Keratinocyte (primary cell): ENCODE data around the gene KDF1. TPM values are rescaled to one million over a fixed set of nuclear protein-coding genes. Genes with fewer than 3 reads are reported as not detected.

Experiments
- DNase-seq: peaks from one replicate; pipeline ENCODE4 v3.0.0-alpha.2; 2011; ENCODE audit warnings: low read depth, missing footprints, low spot score
- FAIRE-seq: peaks from 2 replicates; lab custom pipeline; 2011; peaks lifted over from hg19 to GRCh38; lab: Jason Lieb, UNC
- H2AFZ ChIP-seq: 2 replicates; pipeline ENCODE4 v1.6.0; 2012; ENCODE audit warnings: low read length, control low read depth, inconsistent platforms; ENCODE audit not compliant: control insufficient read depth
- H3K27ac ChIP-seq: 2 replicates; pipeline ENCODE4 v1.5.1; 2011; ENCODE audit warnings: low read length; ENCODE audit not compliant: control insufficient read depth, insufficient read depth
- H3K27me3 ChIP-seq: 3 replicates; pipeline ENCODE4 v1.6.0; 2011; ENCODE audit warnings: low read length; ENCODE audit not compliant: control insufficient read depth, insufficient read depth; ENCODE audit errors: extremely low read depth
- H3K36me3 ChIP-seq, 2 experiments: 2 replicates in 1 of 2; 3 replicates in 1 of 2; pipeline ENCODE4 v1.5.1; 2011; ENCODE audit warnings: low read length in 2 of 2, mild to moderate bottlenecking in 1 of 2; ENCODE audit not compliant: control insufficient read depth in 2 of 2, insufficient read depth in 2 of 2; ENCODE audit errors: extremely low read depth in 1 of 2
- H3K4me1 ChIP-seq: 3 replicates; pipeline ENCODE4 v1.5.1; 2011; ENCODE audit warnings: low read length; ENCODE audit not compliant: control insufficient read depth, insufficient read depth; ENCODE audit errors: extremely low read depth
- H3K4me2 ChIP-seq: 3 replicates; pipeline ENCODE4 v1.6.0; 2011; ENCODE audit warnings: low read depth, low read length; ENCODE audit not compliant: control insufficient read depth, insufficient read depth; ENCODE audit errors: extremely low read depth
- H3K4me3 ChIP-seq, 3 experiments: fragments of 200-600 bp in 1 of 3; sonication (generic) in 1 of 3; 2 replicates in 2 of 3; 3 replicates in 1 of 3; pipeline ENCODE4 v1.5.1; 2011 to 2016; ENCODE audit warnings: low read length in 3 of 3, mild to moderate bottlenecking in 3 of 3, control low read depth in 2 of 3, inconsistent platforms in 1 of 3, low read depth in 1 of 3, mixed read lengths in 1 of 3, mixed run types in 1 of 3, moderate library complexity in 1 of 3; ENCODE audit not compliant: control insufficient read depth in 2 of 3, insufficient read depth in 2 of 3; ENCODE audit errors: extremely low read depth in 1 of 3
- H3K79me2 ChIP-seq: 2 replicates; pipeline ENCODE4 v1.6.0; 2012; ENCODE audit warnings: low read length; ENCODE audit not compliant: control insufficient read depth, insufficient read depth
- H3K9ac ChIP-seq: 3 replicates; pipeline ENCODE4 v1.6.0; 2011; ENCODE audit warnings: low read length; ENCODE audit not compliant: control insufficient read depth, insufficient read depth; ENCODE audit errors: extremely low read depth
- H3K9me1 ChIP-seq: 3 replicates; pipeline ENCODE4 v1.6.0; 2011; ENCODE audit warnings: low read length; ENCODE audit not compliant: control insufficient read depth, insufficient read depth; ENCODE audit errors: extremely low read depth
- H3K9me3 ChIP-seq: 2 replicates; pipeline ENCODE4 v1.5.1; 2012; ENCODE audit warnings: low read depth, low read length; ENCODE audit not compliant: control insufficient read depth
- H4K20me1 ChIP-seq: 3 replicates; pipeline ENCODE4 v1.6.0; 2011; ENCODE audit warnings: low read length; ENCODE audit not compliant: control insufficient read depth, insufficient read depth; ENCODE audit errors: extremely low read depth
- EZH2 ChIP-seq: IDR thresholded peaks from one replicate; pipeline ENCODE4 v1.6.1; 2012; ENCODE audit warnings: inconsistent platforms, mild to moderate bottlenecking, low read length, moderate library complexity
- dilution Hi-C: fragments of 300-500 bp; cut with MboI; formaldehyde crosslinking; loops from one replicate; pipeline ENCODE4 v1.7.0; 2020; ENCODE audit warnings: low sequenced_read_pairs; ENCODE audit not compliant: extremely low pct_ligation_motif_present
- polyA plus RNA-seq, 5 experiments: library from polyadenylated mRNA; depleted of rRNA in 3 of 5; stranded (reverse) in 3 of 5; stranded (forward) in 1 of 5; unstranded in 1 of 5; fragments of >200 nt; gene quantifications; 1 replicate in 1 of 5; 2 replicates in 3 of 5; 3 replicates in 1 of 5; pipeline versions ENCODE4 v1.2.1 to v1.2.3, GENCODE V29; 2011 to 2012; ENCODE audit warnings: missing spikeins in 2 of 5, low read depth in 1 of 5, low replicate concordance in 1 of 5
- TF ChIP-seq, protein P1 (sequence below), 3 experiments: IDR thresholded peaks in 1 of 3; conservative IDR thresholded peaks in 1 of 3; optimal IDR thresholded peaks in 1 of 3; 2 replicates in 2 of 3; 3 replicates in 1 of 3; pipeline versions ENCODE3 to v1.5.1; 2011; ENCODE audit warnings: low read length in 3 of 3, mild to moderate bottlenecking in 3 of 3, moderate library complexity in 2 of 3, control low read depth in 1 of 3, inconsistent platforms in 1 of 3; ENCODE audit not compliant: insufficient read depth in 2 of 3; ENCODE audit errors: extremely low read depth in 1 of 3

Gene KDF1
- polyA plus RNA-seq, 1 donor (not counting 4 experiments of a cell fraction or from before 2014, with no cell fraction given) = 13.8 TPM

DNA sequence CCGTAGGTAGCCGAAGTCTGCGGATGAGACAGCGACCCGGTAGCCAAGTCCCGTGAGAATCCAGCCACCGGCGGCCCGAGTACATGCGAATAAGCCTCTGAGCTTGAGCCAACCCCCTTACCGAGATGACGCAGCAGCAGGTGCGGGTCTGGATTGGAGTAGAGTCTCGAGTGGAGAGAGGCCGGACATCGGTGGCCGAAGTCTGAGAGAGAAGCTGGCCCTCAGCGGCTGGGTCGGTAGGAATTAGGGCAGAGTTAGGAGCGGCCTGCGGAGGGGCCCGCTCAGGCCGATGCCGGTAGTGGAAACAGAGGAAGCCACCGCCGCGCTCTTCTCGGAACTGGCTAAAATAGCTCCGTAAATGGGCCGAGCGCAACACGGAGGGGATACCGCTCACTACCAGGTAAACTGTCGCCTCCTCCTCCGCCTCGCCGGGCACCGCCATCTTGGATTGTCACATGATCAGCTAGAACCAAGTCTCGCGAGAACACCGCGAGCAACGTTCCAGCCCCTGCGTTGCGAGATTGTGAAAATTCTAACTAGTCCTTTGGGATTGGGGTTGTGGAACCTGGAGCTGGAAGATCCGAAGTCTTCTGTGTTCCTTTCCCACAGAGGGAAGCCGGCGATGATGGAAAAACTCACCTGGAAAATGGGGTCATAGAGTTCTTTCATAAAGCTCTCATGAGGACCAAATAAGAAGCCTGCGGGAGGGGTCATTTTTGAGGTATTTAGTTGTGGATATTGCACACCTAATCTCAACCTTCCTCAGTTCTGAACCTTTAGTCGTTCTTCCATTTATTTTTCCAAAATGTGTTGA is 60.1 kb downstream of the KDF1 start, which contains the start of gene GPATCH3:
TSS of gene GPATCH3 (minus strand) at position 467 of the 814 bp plus-strand sequence. CDS start at position 442, 25 bp downstream.
- H3K9ac ChIP-seq = peak within 1 kb of the TSS; percentile 99
- TF ChIP-seq, protein P1, sequence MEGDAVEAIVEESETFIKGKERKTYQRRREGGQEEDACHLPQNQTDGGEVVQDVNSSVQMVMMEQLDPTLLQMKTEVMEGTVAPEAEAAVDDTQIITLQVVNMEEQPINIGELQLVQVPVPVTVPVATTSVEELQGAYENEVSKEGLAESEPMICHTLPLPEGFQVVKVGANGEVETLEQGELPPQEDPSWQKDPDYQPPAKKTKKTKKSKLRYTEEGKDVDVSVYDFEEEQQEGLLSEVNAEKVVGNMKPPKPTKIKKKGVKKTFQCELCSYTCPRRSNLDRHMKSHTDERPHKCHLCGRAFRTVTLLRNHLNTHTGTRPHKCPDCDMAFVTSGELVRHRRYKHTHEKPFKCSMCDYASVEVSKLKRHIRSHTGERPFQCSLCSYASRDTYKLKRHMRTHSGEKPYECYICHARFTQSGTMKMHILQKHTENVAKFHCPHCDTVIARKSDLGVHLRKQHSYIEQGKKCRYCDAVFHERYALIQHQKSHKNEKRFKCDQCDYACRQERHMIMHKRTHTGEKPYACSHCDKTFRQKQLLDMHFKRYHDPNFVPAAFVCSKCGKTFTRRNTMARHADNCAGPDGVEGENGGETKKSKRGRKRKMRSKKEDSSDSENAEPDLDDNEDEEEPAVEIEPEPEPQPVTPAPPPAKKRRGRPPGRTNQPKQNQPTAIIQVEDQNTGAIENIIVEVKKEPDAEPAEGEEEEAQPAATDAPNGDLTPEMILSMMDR (optimal IDR thresholded peaks at IDR 0.05 in 1 of 3, IDR thresholded peaks at IDR 0.05 in 1 of 3, conservative IDR thresholded peaks at IDR 0.05 in 1 of 3; ENCODE audit: extremely low read depth in 1 of 3, insufficient read depth in 2 of 3, low read length in 3 of 3) = no peak
- TF ChIP-seq EZH2 = no peak
- H4K20me1 ChIP-seq = no peaks in the 10 kb centered on the region
- H2AFZ ChIP-seq = peak within 1 kb of the TSS; percentile 91
- peak within 1 kb of the TSS; percentile 66 to 83 (median 73) for H3K4me3 ChIP-seq
- no peaks in the 10 kb centered on the region for H3K9me3 ChIP-seq
- peaks cover 4 to 5% of the 10 kb centered on the region in 2 experiments for H3K36me3 ChIP-seq
- dilution Hi-C loops = no loop called here
- H3K27me3 ChIP-seq = no peaks in the 10 kb centered on the region
- peak within 1 kb of the TSS; percentile 97 for H3K27ac ChIP-seq
- peaks cover 26% of the 10 kb centered on the region for H3K79me2 ChIP-seq
- peak within 1 kb of the TSS; percentile 77 for H3K4me2 ChIP-seq
- H3K9me1 ChIP-seq = no peaks in the 10 kb centered on the region
- FAIRE-seq = peak; percentile 78
- H3K4me1 ChIP-seq = peaks cover 15% of the 10 kb centered on the region
- DNase-seq = peak; percentile 71

Other genes starting within 250 kb of the KDF1 start
- 14.2 to 21.1 TPM (median 15.9 TPM) in 3 replicates for gene PIGV, start 172.5 kb downstream of the KDF1 start, polyA plus RNA-seq
- gene ZDHHC18, start 133.8 kb downstream of the KDF1 start, polyA plus RNA-seq = 18.1 to 32.0 TPM (median 22.6 TPM) in 3 replicates
- gene SFN, start 97.3 kb downstream of the KDF1 start, polyA plus RNA-seq = 1,394 to 2,602 TPM (median 2,333 TPM) in 3 replicates
- 31.9 to 43.7 TPM (median 37.2 TPM) in 3 replicates for gene GPN2, start 70.2 kb downstream of the KDF1 start, polyA plus RNA-seq
- gene GPATCH3, start 60.0 kb downstream of the KDF1 start, polyA plus RNA-seq = 5.7 to 7.3 TPM (median 7.1 TPM) in 3 replicates
- not detected in 3 replicates for gene NR0B2, start 46.5 kb downstream of the KDF1 start, polyA plus RNA-seq
- gene NUDC, start 38.7 kb downstream of the KDF1 start, polyA plus RNA-seq = 27.4 to 89.5 TPM (median 57.3 TPM) in 3 replicates
- gene TRNP1, start 33.2 kb upstream of the KDF1 start, polyA plus RNA-seq = 130 to 166 TPM (median 164 TPM) in 3 replicates
- gene TENT5B, start 52.4 kb upstream of the KDF1 start, polyA plus RNA-seq = 26.5 to 50.8 TPM (median 36.6 TPM) in 3 replicates
- gene SLC9A1, start 194.7 kb upstream of the KDF1 start, polyA plus RNA-seq = 7.6 to 22.6 TPM (median 12.4 TPM) in 3 replicates